ENCODE data around the gene PKNOX2.
A peak's percentile ranks its signal among the peaks of the same experiment; 100 is the strongest.

PKNOX2 gene

GRCh38 chr11:125155767-125156166, 8.8 kb upstream of the PKNOX2 start:
- no peak for DNase-seq

- no peak for DNase-seq
These were observed 8.0 kb upstream of the PKNOX2 start for GRCh38 chr11:125156346-125157117.

GRCh38 chr11:125157118-125157733, 7.3 kb upstream of the PKNOX2 start:
- no peak for DNase-seq

- DNase-seq: peak in 2 of 3 experiments; percentile 35 to 73
These were observed 6.4 kb upstream of the PKNOX2 start for GRCh38 chr11:125157953-125158680.

GRCh38 chr11:125162743-125163142, 1.8 kb upstream of the PKNOX2 start:
- DNase-seq: peak in 2 of 3 experiments; percentile 31 to 64

- no peak for DNase-seq
These were observed 1.0 kb upstream of the PKNOX2 start for GRCh38 chr11:125163431-125164063.

- DNase-seq: no peak
These were observed 495 bp upstream of the PKNOX2 start for GRCh38 chr11:125164091-125164421.

- DNase-seq: peak in 2 of 3 experiments; percentile 75 to 81
These were observed 726 bp downstream of the PKNOX2 start for GRCh38 chr11:125165111-125165842.

GRCh38 chr11:125165843-125166763, 1.6 kb downstream of the PKNOX2 start:
- no peak for DNase-seq

GRCh38 chr11:125166764-125167291, 2.3 kb downstream of the PKNOX2 start:
- no peak for DNase-seq

- DNase-seq: no peak
These were observed 2.9 kb downstream of the PKNOX2 start for GRCh38 chr11:125167292-125167953.

- DNase-seq: no peak
These were observed 3.6 kb downstream of the PKNOX2 start for GRCh38 chr11:125167954-125168835.

GRCh38 chr11:125168918-125169456, 4.4 kb downstream of the PKNOX2 start:
- no peak for DNase-seq

GRCh38 chr11:125170001-125170509, 5.5 kb downstream of the PKNOX2 start:
- DNase-seq: no peak

- DNase-seq: no peak
These were observed 6.0 kb downstream of the PKNOX2 start for GRCh38 chr11:125170510-125171031.

GRCh38 chr11:125171974-125172373, 7.4 kb downstream of the PKNOX2 start:
- DNase-seq: no peak

- DNase-seq: no peak
These were observed 8.5 kb downstream of the PKNOX2 start for GRCh38 chr11:125173027-125173426.

GRCh38 chr11:125173556-125173955, 9.0 kb downstream of the PKNOX2 start:
- no peak for DNase-seq

GRCh38 chr11:125174057-125174456, 9.5 kb downstream of the PKNOX2 start:
- peak in 1 of 3 experiments; percentile 24 for DNase-seq
